B cell (primary cell): ENCODE data around the gene PARVB.

Experiments
- EZH2 ChIP-seq: IDR thresholded peaks from 2 replicates; pipeline ENCODE4 v1.6.1; 2012; ENCODE audit warnings: borderline replicate concordance, low read depth, mild to moderate bottlenecking, moderate library complexity, low read length; ENCODE audit not compliant: insufficient read depth, poor library complexity, severe bottlenecking
- TF ChIP-seq, protein P1 (sequence below): fragments of 200-600 bp; IDR thresholded peaks from one replicate; pipeline ENCODE4 v1.8.0; 2022; ENCODE audit warnings: antibody characterized with exemption, mild to moderate bottlenecking

DNA sequence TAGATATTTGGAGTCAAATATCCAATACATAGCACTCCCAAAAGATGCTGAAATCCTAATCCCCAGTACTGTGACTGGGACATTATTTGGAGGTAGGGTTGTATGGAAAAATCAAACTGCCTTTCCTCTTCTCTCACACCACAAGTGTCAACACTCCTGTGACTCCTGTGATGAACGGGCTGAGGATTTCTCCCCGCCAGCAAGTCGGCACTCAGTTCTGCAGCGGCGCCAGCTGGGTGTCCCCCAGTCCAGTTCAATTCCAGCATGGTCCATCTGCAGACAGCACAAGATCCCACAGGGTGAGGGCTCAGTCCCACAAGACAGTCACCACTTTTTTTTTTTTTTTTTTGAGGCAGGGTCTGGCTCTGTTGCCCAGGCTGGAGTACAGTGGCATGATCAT lies 4.3 kb upstream of the PARVB start:
- TF ChIP-seq EZH2 = no peak
- TF ChIP-seq, protein P1, sequence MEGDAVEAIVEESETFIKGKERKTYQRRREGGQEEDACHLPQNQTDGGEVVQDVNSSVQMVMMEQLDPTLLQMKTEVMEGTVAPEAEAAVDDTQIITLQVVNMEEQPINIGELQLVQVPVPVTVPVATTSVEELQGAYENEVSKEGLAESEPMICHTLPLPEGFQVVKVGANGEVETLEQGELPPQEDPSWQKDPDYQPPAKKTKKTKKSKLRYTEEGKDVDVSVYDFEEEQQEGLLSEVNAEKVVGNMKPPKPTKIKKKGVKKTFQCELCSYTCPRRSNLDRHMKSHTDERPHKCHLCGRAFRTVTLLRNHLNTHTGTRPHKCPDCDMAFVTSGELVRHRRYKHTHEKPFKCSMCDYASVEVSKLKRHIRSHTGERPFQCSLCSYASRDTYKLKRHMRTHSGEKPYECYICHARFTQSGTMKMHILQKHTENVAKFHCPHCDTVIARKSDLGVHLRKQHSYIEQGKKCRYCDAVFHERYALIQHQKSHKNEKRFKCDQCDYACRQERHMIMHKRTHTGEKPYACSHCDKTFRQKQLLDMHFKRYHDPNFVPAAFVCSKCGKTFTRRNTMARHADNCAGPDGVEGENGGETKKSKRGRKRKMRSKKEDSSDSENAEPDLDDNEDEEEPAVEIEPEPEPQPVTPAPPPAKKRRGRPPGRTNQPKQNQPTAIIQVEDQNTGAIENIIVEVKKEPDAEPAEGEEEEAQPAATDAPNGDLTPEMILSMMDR = no peak
